GM18499 (cell line): Measurements from ENCODE around the gene NPTN.
A peak's percentile ranks its signal among the peaks of the same experiment; 100 is the strongest.
"Not testable (repeated sequence)": the region's sequence is repeated elsewhere in the genome, so short reads cannot be mapped to it uniquely, and the experiment has no call there.

Experiments
- ATAC-seq: cut with Tn5 transposase; IDR thresholded peaks from one replicate; pipeline ENCODE4 v1.9.1; 2021; ENCODE audit warnings: moderate number of reproducible peaks; ENCODE audit not compliant: insufficient read depth, unreplicated experiment

NPTN gene

GRCh38 chr15:73633111-73633990 is at the start of gene NPTN:
Gene NPTN, minus strand, starts transcription at chr15:73633389. Its CDS starts 174 bp downstream, at chr15:73633215.
- peak; percentile 49 for ATAC-seq

- ATAC-seq: no peak
Measured at GRCh38 chr15:73682600-73683090, 49.5 kb upstream of the NPTN start.

- no peak for ATAC-seq
Measured at GRCh38 chr15:73681856-73682599, 48.8 kb upstream of the NPTN start.

GRCh38 chr15:73681063-73681462 is 47.9 kb upstream of the NPTN start:
- no peak for ATAC-seq

GRCh38 chr15:73680549-73680948 is 47.4 kb upstream of the NPTN start:
- ATAC-seq: no peak

- ATAC-seq: no peak
Measured at GRCh38 chr15:73679964-73680363, 46.8 kb upstream of the NPTN start.

GRCh38 chr15:73679180-73679579 is 46.0 kb upstream of the NPTN start:
- no peak for ATAC-seq

GRCh38 chr15:73678498-73678897 is 45.3 kb upstream of the NPTN start:
- ATAC-seq: no peak

GRCh38 chr15:73677733-73678132 is 44.5 kb upstream of the NPTN start:
- no peak for ATAC-seq

- no peak for ATAC-seq
Measured at GRCh38 chr15:73677146-73677607, 44.0 kb upstream of the NPTN start.

- ATAC-seq: no peak
Measured at GRCh38 chr15:73674587-73674986, 41.4 kb upstream of the NPTN start.

GRCh38 chr15:73660455-73660854 is 27.3 kb upstream of the NPTN start:
- ATAC-seq: no peak

- ATAC-seq: no peak
Measured at GRCh38 chr15:73658645-73659044, 25.5 kb upstream of the NPTN start.

- no peak for ATAC-seq
Measured at GRCh38 chr15:73655724-73656123, 22.5 kb upstream of the NPTN start.

- no peak for ATAC-seq
Measured at GRCh38 chr15:73654659-73655058, 21.5 kb upstream of the NPTN start.

- no peak for ATAC-seq
Measured at GRCh38 chr15:73650416-73651126, 17.4 kb upstream of the NPTN start.

- no peak for ATAC-seq
Measured at GRCh38 chr15:73648014-73648295, 14.8 kb upstream of the NPTN start.

- ATAC-seq: no peak
Measured at GRCh38 chr15:73647259-73648013, 14.2 kb upstream of the NPTN start.

- ATAC-seq: not testable (repeated sequence)
Measured at GRCh38 chr15:73639464-73639863, 6.3 kb upstream of the NPTN start.

GRCh38 chr15:73637527-73637926 is 4.3 kb upstream of the NPTN start:
- ATAC-seq: no peak
